Stomach (tissue), 4 donors: Measurements from ENCODE around the gene TINAG.

Experiments used
- CTCF ChIP-seq, 7 experiments: fragments of 450-650 bp in 4 of 7; fragments of 200-600 bp in 3 of 7; sonication (generic) in 3 of 7; IDR thresholded peaks; one replicate each; pipeline ENCODE4 v1.5.1; 2016 to 2019; ENCODE audit warnings: antibody characterized with exemption in 7 of 7, control low read depth in 2 of 7, mild to moderate bottlenecking in 1 of 7
- POLR2A ChIP-seq, 4 donors: fragments of 450-650 bp; IDR thresholded peaks; one replicate each; pipeline ENCODE4 v1.6.1; 2016; ENCODE audit warnings: antibody characterized with exemption in 4 of 4, control low read depth in 2 of 4, mild to moderate bottlenecking in 1 of 4, moderate library complexity in 1 of 4
- POLR2AphosphoS5 ChIP-seq, 3 donors: sonication (generic); formaldehyde crosslinking; IDR thresholded peaks; one replicate each; pipeline ENCODE4 v1.6.1; 2016; ENCODE audit warnings: antibody characterized with exemption in 3 of 3

- TF ChIP-seq POLR2A (IDR thresholded peaks at IDR 0.05) (no peak), CTCF (IDR thresholded peaks at IDR 0.05) (no peak), POLR2AphosphoS5 (IDR thresholded peaks at IDR 0.05) (no peak)
Measured at GRCh38 chr6:54308289-54308985, at the start of gene TINAG.
